GM18909 (cell line): ENCODE data around the gene PGAP3.
"Not testable (repeated sequence)": the region's sequence is repeated elsewhere in the genome, so short reads cannot be mapped to it uniquely, and the experiment has no call there.

ENCODE experiments used
- ATAC-seq: cut with Tn5 transposase; IDR thresholded peaks from one replicate; pipeline ENCODE4 v1.9.1; 2021; ENCODE audit warnings: mild to moderate bottlenecking; ENCODE audit not compliant: unreplicated experiment, poor library complexity

The PGAP3 gene

DNA sequence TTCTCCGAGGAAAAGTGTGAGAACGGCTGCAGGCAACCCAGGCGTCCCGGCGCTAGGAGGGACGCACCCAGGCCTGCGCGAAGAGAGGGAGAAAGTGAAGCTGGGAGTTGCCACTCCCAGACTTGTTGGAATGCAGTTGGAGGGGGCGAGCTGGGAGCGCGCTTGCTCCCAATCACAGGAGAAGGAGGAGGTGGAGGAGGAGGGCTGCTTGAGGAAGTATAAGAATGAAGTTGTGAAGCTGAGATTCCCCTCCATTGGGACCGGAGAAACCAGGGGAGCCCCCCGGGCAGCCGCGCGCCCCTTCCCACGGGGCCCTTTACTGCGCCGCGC lies 11.9 kb upstream of the PGAP3 start, which contains the start of gene ERBB2:
Gene ERBB2, plus strand, starts transcription at position 247 of the 330 bp plus-strand sequence. CDS start 175 bp downstream, outside the sequence.
- no peak for ATAC-seq

DNA sequence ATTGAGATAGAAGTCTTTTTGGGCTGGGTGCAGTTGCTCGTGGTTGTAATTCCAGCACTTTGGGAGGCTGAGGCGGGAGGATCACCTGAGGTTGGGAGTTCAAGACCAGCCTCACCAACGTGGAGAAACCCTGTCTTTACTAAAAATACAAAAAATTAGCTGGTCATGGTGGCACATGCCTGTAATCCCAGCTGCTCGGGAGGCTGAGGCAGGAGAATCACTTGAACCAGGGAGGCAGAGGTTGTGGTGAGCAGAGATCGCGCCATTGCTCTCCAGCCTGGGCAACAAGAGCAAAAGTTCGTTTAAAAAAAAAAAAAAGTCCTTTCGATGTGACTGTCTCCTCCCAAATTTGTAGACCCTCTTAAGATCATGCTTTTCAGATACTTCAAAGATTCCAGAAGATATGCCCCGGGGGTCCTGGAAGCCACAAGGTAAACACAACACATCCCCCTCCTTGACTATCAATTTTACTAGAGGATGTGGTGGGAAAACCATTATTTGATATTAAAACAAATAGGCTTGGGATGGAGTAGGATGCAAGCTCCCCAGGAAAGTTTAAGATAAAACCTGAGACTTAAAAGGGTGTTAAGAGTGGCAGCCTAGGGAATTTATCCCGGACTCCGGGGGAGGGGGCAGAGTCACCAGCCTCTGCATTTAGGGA lies 11.4 kb upstream of the PGAP3 start:
- ATAC-seq: not testable (repeated sequence)

DNA sequence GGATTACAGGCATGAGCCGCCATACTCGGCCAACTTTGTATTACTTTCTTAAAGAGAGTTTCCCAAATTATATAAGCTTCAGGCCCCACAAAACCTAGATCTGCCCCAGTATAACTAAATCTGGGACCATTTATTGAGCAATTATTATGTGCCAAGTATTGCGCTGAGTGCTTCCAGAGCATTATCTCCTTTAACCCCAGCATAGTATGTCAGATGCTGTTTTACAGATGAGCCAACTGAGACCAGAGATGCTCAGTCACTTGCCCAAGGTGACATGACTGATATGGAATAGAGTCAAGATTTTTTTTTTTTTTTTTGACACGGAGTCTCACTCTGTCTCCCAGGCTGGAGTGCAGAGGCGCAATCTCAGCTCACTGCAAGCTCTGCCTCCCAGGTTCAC lies 10.1 kb upstream of the PGAP3 start:
- no peak for ATAC-seq

DNA sequence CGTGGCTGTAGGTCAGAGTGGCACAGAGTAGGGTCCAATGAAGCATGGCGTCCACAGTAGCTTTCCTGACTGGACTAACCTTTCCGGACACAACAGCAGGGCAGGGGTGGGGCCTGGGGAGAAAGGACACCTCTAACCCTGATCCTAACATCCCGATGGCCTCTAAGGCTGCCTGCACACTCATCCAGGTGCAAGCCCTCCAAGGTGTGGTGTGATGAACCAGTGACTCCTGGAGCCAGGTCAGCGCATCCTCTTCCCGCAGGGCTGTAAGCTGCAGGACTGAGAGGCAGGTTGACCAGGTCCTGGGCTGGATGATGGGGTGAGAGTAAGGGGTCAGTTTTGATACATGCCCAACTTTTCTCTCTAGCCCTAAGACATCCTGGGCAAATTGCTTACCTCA lies 8.9 kb upstream of the PGAP3 start:
- no peak for ATAC-seq

GRCh38 chr17:39695089-39695474 lies 7.2 kb upstream of the PGAP3 start:
- no peak for ATAC-seq

DNA sequence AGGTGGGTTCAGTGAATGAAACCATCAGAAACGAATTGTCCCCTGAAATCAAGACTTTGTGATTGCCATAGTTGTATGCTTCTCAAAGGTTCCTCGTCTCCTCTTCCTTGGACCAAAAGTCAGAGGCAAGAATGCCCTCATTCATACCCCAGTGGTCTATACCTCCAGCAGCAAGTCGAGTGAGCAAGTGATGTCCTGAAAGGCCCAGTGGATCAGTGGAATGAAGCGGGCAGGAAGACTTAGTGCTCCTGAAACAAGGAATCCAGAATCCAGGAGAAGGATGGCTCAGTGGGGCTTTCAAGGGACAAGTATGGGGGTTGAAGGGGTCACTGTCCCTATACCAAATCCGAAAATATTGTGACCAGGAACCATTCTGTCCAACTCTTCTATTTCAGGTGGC lies 6.7 kb upstream of the PGAP3 start:
- no peak for ATAC-seq

- ATAC-seq: no peak
These were observed 1.1 kb upstream of the PGAP3 start for GRCh38 chr17:39688945-39689344.

- ATAC-seq: no peak
These were observed 598 bp upstream of the PGAP3 start for GRCh38 chr17:39688475-39688835.

DNA sequence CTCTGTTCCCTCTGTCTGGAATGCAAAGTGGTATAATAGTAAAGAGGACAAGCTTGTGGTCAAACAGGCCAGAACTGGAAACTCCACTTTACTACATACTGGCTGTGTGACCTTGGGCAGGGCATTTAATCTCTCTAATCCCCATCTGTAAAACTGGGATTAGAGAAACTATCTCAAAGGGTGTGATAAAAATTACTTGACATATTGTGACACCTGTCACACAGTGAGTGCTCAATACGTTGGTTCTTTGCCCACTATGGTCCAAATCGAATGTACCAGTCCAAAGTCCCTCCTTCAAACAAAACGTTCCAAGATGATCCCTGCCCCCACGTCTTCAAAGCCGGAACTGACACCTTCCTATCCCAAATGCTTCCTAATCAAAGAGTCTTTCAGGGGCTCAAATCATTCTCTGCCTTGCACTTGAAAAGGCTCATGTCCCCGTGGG lies 734 bp downstream of the PGAP3 start:
- no peak for ATAC-seq

- ATAC-seq: no peak
These were observed 3.3 kb downstream of the PGAP3 start for GRCh38 chr17:39684369-39685192.

- ATAC-seq: no peak
These were observed 4.4 kb downstream of the PGAP3 start for GRCh38 chr17:39683295-39683939.

DNA sequence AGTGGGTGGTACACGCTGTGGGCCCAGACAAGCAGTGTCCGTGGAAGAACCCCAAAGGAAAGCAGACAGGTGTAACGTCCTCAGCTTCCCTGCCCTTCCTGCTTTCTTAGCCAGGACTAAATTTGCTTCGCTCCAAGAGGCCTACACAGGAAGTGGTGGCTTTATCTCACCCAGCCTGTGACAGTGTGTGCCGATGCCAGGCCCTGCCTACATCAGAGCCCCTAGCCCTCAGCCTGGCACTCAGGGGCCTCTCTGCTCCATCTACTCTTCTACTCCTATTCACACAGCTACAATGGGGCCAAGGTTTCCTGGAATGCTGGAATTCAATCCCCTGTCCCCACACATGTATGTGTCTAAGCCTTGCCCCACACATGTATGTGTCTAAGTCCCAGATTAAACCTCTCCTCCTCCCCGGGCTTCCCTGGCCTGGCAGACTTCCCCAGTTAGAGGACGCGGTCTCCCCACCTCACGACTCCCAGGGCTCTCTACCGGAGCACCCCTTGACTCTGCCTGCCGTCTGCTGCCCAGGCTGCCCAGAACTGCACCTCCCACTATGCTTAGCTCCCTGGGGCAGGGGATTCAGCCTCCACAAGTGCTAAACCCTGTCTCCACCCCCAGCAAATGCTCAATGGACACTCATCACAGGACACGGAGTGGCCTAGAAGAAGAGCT lies 8.2 kb downstream of the PGAP3 start:
- ATAC-seq: no peak

DNA sequence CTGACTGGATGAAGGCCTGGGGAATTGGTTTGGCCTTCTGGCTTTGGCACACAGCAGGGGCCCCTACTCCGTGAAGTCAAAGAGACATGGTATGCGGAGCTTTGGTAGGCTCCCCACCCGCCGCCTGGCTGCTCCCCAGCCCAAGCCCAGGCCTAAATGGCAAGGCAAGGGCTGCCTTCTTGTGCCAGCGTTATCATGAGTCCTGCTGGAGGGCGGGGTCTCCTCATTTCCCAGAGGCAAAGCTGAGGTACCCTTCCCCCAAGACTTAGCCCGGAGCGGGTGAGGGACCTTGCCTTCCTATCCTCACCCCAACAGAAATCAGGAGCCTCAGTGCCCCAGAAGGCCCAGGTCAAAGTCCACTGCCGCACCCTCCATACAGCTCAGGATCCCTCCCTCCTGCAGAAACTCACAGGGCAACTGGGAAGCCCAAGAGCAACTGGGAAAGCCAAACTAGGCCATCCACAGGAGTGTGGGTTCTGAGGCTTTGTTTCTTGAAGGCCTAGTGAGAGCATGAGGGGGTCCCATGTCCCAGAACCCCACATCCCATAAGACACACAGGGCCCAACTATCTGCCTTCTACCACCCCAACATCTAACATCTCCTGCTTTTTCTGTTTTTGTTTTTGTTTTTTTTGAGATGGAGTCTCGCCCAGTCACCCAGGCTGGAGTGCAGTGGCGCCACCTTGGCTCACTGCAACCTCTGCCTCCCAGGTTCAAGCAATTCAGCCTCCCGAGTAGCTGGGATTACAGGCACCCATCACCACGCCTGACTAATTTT lies 9.3 kb downstream of the PGAP3 start:
- no peak for ATAC-seq

GRCh38 chr17:39677542-39678339 lies 10.1 kb downstream of the PGAP3 start:
- no peak for ATAC-seq

DNA sequence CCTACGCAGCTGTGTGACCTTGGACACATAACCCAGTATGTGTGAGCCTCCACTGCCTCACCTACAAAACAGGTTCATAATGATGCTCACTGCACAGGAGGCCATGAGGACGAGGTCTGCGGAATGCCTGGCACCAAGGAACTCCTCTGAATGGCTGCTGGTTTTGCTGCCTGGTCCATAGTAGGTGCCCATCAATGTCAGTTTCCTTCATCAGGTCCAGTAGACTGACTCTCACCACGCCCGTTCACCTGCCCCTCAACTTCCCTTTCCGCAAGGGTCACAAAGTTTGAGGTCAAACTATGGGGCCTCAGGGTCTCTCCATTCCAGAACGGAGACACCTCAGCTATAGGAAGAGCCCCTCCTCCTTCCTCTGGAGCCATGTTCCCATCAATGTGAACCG lies 10.8 kb downstream of the PGAP3 start:
- ATAC-seq: no peak

DNA sequence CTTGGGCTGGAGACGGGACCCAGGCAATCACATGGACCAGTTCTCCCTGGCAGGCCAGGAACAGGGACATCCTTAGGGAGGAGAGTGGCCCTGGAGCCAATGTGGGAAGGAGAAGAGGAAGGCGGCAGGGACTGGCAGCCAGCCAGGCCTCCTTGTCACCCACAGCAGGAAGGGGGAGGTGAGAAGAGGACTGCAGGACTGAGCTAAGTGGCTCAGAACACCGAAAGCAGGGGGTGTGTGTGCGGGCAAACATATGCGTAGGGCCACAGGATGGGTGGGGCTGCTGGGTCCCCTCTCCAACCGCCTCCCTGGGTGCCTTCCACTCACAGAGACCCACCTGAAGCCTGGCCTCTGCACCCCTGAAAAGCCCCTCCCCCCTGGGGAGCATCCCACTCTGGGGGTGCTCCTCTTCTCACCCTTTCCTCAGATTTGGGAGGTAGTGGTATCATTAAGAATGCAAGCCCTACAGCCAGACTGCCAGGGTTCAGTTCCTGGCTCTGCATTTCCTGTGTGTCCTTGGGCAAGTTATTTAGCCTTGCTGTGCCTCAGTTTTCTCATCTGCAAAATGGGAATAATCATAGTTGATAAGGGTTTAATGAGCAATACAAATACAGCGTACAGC lies 11.5 kb downstream of the PGAP3 start:
- ATAC-seq: no peak

DNA sequence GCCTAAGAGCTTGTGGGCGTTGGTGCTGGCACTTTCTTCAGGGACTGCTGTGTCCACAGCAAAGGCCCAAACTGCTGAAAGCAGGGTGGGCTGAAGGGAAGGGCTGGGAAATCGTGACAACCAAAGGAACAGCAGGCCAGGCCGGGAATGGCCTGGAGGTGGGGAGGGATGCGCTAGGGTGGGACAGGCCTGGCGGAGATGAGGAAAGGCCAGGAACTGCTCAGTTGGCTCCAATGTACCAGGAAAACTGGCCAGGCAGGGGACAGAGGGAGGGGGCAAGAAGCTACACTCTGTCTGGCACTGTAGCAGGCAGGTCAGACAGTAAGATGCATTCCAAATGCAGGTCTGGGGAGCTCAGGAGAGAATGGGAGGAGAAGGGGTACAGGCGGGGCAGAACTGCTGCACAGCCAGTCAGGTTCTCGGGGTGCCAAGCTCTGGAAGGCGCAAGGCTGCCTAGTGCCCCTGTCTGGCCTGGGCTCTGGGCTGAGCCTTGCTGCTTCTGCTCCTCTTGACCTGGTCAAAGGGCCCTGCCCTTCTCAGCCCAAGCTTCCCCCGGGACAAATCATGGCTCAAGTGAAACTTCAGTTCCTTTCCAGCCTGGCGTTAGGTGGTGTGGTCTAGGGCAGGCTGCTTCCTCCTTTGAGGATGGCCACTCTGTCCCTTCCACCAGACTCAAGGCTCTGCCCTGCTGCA lies 12.3 kb downstream of the PGAP3 start:
- ATAC-seq: no peak

DNA sequence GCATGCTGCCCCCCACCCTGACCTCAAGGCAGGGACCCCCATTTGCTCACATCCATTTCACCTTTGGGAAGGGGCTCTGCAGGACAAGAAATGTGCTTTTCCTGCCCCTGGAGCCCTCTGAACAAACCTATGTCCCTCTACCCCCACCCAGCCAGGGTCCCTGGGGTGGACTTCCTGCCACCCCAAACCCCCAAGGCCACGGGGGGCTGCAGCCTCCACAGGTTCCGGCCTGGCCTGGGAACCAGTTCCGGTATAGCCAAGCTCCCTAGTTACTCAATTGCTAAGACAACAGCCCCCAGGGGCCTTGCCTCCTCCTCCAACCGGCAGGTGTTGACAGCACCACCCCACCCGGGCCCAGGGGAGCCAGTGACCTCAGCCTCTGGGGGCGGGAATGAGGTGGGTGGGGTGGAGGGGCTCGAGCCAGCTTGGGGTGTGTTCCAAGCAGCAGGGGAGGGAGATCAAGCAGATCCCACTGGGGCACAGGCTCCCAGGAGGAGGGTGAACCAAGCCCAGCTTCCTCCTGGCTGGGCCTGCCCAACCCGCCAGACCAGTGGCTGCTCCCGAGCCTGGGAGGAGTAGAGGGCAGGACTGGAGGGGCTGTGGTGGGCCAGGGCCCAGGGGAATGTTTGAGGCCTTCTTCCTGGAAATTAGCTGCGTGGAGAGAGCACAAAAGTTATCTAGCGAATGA lies 13.0 kb downstream of the PGAP3 start:
- no peak for ATAC-seq
